NCI-H1105 treated with DMSO at 0.1 percent for 48 hours (cell line): Measurements from ENCODE around the gene ZBTB4.
"Not testable (repeated sequence)": the region's sequence is repeated elsewhere in the genome, so short reads cannot be mapped to it uniquely, and the experiment has no call there.

Experiments used
- DNase-seq: peaks from one replicate; lab custom pipeline; 2025; lab: John Stamatoyannopoulos, UW

Gene ZBTB4

DNA sequence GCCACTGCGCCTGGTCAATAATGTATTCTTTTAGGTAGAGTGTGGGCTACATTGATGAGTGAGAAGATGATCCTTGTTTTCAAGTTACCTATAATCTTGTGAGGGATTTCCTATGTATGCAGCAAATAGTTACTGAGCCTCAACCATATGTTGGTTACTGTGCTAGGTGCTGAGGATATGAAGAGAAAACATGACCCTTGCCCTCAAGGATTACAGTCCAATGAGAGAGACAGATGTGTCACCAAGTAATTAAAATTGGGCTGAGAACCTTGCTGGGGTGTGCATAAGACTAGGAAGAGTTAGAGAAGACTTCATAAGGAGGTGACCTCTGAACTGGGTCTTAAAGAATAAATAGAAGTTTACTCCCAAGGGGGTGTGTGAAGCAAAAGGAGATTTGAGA is 12.2 kb upstream of the ZBTB4 start:
- DNase-seq = no peak

DNA sequence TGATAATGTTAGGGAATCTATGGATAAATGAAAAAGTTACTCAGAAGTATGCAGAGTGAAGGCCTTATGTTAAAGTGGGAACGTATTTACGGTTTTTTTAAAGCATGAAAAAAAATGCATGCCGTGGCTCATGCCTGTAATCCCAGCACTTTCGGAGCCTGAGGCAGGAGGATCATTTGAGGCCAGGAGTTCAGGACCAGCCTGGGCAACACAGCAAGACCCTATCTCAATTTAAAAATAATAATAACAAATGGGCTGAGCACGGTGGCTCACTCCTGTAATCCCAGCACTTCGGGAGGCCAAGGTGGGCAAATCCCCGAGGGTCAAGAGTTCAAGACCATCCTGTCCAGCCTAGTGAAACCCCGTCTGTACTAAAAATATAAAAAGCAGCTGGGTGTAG is 10.7 kb upstream of the ZBTB4 start:
- DNase-seq = no peak

DNA sequence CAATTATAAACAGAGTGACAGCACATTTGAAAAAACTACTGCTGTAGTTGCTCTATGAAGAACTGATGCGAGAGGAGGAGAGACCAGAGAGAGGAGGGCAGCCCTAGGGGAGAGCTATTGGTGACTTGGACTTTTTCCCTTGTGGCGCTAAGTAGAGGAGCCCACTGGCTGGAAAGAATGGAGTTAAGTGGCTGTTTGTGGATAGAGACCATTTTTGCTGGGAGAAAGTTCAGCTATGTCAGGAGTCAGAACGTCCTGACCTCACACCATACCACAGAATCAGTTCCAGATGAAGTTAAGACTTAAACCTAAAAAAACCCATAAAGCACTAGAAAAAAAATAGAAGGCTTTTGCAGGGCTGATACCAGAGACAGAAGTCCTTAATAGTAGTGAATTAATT is 6.8 kb upstream of the ZBTB4 start:
- DNase-seq = no peak

DNA sequence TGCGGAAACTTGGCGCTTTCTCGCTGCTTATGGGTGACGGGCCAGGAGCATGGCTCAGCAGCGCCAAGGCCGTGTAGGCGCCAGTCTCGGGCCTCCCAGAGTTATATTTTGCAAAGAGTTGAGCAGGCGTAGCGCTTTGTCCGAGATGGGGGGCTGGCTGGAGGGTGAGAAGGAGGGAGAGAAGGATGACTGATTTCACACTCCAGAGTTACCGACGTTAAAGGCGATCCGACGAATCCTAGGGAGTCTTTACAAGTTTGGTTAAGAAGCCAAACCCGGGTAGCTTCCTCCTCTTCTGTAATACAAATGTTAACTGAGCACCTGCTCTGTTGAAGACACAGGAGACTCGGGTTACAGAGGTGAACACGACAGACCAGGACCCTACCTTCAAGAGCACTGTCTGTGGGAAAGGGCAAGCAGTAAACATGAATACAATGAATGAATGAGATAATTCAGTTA is 5.5 kb upstream of the ZBTB4 start:
- peak; percentile 51 for DNase-seq

DNA sequence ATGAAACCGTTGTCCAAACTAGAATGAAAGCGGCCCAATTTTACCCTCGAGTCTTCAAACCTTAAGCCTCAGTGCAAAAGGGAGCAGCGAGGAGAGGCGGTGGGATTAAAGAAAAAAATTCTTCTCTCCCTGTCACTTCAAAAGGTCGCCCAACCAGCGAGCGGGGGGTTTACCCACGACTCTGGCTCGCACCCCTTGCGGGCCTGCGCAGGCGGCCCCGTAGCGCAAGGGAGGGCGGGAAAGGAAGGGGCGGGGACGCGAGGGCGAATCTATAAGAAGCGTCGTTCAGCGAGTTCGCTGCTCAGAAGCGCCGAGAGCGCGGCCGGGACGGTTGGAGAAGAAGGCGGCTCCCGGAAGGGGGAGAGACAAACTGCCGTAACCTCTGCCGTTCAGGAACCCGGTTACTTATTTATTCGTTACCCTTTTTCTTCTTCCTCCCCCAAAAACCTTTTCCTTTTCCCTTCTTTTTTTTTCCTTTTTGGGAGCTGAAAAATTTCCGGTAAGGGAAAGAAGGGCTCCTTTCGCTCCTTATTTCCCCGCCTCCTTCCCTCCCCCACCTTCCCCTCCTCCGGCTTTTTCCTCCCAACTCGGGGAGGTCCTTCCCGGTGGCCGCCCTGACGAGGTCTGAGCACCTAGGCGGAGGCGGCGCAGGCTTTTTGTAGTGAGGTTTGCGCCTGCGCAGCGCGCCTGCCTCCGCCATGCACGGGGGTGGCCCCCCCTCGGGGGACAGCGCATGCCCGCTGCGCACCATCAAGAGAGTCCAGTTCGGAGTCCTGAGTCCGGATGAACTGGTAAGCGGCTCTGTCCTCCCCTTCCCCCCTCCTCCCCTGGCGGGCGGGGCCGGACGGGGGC is 4.9 kb upstream of the ZBTB4 start, which contains the start of gene POLR2A:
TSS of gene POLR2A (plus strand) at position 300 of the 852 bp plus-strand sequence.
- peak; percentile 96 for DNase-seq

DNA sequence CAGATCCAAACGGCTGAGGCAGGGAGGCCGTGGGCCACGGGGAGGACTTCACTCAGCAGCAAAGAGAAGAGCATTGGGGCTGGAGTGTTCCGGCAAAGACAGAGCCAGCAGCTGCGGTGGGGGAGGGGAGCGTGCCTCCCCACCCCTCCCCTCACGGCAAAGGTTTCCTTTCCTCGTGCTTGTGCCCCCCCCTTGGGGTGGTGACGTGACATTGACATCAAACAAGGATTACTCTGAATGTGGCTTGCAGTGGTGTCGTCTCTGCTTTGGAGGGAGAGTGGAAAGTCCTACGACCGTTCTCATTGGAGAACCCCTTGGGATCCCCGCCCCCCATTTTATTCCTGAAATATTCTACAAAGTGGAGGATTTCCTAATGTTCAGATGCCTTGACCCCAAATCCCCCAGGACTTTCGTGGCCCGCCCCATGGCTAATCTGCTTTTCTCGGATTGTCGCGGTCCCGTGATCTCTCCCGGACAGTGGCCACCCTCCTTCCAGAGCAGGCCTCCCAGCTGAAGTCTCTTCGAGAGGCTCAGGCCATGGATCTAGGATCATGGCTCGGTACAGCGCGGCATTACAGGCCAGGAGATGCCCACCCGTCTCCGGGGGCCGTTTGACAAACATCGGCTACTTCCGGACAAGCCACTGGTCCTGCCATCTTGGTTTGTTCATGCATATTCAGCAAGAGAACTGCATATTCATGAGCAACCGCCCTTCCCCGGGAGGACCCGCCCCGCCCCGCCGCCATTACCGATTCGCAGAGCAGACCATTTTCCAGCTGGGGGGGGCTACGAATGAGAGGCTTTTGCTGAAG is 4.0 kb upstream of the ZBTB4 start:
- DNase-seq = peak; percentile 96

DNA sequence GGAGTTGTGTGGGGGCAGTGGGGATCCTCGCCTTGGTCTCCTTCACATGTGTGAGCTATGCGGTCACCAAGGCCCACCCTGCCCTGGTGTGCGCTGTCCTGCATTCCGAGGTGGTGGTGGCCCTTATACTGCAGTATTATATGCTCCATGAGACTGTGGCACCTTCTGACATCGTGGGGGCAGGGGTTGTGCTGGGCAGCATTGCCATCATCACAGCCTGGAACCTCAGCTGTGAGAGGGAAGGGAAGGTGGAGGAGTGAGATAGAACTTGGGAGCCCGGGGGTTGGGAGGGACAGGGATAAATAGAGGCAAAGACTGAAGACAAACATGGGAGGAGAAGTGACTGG is 3.3 kb upstream of the ZBTB4 start:
- DNase-seq = not testable (repeated sequence)

DNA sequence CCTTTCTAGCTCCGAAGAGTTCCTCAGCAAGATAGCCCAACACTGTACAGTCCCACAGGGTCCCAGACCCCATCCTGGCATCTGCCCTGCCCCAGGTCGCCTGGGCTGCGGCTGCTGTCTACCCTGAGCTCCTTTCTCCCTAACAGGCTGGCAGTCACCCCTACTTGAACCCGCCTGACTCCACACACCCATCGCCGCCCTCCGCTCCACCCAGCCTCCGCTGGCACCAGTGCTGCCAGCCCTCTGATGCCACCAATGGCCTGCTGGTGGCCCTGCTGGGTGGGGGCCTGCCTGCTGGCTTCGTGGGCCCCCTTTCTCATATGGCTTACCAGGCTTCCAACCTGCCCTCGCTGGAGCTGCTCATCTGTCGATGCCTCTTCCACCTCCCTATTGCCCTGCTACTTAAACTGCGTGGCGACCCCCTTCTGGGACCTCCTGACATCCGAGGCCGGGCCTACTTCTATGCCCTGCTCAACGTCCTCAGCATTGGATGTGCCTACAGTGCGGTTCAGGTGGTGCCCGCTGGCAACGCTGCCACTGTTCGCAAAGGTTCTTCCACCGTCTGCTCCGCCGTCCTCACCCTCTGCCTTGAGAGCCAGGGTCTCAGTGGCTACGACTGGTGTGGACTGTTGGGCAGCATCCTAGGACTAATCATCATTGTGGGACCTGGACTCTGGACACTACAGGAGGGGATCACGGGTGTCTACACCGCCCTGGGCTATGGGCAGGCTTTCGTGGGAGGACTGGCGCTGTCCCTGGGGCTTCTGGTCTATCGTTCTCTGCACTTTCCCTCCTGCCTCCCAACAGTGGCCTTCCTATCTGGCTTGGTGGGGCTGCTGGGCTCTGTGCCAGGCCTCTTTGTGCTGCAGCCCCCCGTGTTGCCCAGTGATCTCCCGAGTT is 2.7 kb upstream of the ZBTB4 start:
- DNase-seq = not testable (repeated sequence)

DNA sequence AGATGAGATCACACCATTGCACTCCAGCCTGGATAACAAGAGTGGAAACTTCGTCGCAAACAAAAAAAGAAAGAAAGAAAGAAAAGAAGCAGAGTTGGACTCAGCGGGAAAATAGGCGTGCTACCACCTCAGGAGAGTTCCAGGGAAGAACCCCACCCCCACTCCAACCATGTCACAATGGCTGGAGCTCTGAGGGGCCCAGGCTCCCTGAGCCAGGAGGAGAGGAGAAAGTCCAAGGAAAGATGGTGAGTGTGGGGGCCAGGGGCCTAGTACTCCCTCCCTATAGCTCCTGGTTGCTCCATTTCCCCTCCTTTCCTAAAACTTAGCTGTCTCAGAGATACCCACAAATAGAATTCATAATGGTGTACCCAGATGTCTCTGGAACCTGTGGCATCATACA is 1.8 kb upstream of the ZBTB4 start, which contains the start of gene SLC35G6:
TSS of gene SLC35G6 (plus strand) at position 172 of the 400 bp plus-strand sequence. CDS start at position 243, 71 bp downstream.
- not testable (repeated sequence) for DNase-seq

DNA sequence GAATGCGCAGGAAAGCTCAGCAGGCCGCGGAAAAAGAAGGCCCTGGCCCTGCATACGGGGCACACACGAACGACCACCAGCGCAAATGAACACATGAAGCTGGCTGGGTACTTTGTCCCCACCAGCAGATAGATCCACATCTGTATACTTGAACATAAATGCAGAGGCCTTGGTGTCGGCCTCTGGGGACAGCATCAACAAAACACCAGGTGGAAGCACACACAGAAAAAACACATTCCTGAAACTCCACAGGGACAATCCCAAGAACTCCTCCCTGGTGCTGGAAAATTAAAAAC is 606 bp upstream of the ZBTB4 start:
- DNase-seq = no peak

DNA sequence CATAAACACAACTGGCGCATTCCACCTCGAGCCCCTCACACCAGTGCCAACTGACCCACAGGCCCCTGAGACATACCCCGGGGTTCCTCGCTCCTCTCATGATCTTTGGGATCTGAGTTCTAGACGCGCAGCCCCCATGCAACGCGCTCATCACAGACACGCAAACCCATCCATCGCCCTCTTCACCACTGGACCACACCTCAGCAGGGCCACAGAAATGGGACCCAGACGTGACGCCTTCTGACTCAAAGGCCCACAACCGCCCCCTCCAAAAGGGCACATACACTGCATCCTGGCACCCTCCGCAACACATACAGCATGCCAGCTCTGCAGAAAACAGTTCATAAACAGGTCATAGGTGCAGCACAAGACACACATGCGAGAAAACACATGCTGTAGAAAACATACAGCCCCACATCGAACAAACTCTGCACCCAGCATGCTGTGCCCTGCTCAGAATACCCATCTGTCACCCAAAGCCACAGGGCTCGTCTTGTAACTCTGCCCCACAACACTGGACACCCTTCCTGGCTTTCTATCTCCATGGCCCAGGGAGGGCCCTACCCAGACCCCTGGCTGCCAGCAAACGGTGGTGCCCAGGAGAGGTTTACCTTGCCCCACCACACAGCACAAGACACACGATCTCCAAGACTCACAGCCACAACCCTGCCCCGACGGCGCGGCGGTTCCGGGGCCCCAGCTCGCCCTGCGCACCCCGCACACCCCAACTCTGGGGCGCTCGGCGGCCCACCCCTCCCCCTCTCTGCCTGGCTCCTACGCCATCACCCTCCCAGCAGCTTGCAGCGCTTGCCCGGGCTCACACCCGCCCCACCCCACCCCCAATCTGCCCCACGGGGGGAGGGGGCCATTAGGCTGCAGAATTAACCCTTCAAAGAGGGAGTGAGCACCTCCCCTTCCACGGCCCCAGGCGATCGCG is 887 bp downstream of the ZBTB4 start:
- DNase-seq = peak; percentile 22

DNA sequence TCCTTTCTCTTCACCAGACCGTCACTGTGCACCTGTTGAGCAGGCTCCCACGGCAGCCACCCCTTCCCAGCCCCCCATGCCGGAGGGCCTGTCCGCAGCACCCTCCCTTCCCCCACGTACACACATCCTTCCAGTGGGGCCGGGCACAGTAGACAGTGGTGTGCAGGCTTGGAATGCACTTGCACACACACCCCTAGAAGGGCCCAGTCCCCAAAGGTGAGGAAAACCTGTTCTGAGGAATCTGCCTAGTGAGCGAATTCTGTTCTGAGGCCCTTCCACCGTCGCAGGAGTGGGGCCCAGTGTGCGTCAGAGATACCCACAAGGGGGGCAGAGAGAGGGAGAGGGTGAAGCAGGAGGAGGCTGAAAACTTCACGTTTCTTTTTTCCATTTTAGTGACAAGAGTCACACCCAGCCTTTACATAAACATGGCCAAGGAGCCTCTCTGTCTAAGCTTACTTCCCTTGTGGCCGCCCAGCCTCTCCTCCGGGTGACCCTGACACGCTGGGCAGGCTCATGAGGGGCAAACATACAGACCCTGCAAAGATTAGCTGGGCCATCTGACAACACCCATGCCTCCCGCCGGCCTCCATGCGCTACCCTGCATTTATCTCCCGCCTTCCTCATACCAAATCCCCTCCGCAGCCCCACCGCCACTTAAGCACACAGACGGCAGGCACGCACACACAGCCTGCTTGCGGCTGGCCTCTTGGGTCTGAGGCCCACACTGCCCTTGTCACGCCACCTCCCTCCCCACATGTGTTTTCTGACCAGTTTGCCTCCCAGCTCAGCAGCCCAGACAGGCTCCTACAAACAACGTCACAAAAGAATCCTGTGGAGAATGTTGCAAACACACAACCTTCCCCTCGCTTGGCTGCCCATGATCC is 1.8 kb downstream of the ZBTB4 start:
- no peak for DNase-seq

DNA sequence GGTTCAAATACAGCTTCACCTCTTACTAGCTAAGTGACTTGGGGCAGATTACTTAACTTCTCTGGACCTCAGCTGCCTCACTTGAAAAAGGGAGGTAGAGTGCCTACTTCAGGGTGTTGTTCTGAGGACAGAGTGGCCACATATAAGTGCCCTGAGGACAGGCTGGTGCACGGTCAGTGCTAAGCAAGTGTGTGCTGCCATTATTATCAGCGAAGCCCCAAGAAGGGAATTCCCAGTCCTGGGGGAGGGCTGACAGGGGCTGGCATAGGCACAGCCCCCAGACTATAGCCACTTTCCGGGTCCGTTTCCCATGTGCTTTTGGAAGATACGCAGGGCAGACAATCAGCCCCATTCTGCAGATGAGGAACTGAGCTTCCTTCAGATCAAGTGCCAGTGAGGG is 2.5 kb downstream of the ZBTB4 start:
- DNase-seq = no peak

DNA sequence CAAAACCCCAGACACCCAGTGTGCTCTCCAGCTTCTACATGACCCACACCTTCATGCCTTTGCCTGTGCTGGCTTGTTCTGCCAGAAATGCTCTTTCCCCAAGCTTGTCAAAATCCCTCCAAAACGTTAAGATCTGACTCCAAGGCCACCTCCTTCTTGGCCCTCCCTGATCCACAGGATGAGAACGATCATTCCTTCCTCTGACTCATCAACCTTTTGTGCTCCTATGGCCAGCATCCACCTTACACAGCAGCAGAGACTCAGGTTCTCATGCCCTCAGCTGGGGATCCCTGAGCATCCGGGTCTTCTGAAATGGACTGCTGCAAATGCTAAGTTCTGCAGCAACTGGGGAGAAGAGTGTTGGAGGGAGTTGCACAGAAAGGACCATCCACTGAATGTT is 2.9 kb downstream of the ZBTB4 start:
- DNase-seq = no peak

DNA sequence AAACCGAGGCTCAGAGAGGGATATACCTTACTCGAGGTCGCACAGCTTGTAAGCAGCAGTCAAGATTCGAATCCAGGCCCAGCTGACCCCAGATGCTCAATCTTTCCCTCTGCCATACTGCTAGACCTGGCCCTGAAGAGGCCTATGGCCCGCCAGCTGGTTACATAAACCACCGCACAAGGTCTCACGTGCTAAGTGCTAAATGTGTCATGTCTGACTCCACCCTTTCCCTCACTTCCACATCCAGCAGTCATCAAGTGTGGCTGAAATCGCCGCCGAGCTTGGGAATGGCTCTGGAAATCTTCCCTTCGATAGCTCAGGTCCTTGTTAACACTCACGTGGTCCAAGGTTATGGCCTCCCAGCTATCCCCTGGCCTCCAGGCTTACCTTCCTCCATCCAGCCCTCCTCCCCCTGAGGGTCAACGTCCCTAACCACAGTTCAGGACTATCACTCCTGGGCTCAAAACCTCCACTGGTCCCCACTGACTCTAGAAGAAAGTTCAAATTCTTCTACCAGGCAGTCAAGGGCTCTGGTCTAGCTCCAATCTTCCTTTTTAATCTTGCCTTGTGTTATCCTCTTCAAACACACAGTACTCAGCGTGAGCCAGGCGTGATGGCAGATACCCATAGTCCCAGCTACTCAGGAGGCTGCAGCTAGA is 3.5 kb downstream of the ZBTB4 start:
- no peak for DNase-seq

DNA sequence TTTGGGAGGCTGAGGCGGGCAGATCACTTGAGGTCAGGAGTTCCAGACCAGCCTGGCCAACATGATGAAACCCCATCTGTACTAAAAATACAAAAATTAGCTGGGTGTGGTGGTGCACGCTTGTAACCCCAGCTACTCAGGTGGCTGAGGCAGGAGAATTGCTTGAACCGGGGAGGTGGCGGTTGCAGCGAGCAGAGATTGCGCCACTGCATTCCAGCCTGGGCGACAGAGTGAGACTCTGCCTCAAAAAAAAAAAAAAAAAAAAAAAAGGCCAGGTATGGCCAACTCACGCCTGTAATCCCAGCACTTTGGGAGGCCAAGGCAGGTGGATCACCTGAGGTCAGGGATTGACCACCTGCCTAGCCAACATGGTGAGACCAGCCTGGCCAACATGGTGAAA is 4.7 kb downstream of the ZBTB4 start:
- not testable (repeated sequence) for DNase-seq

DNA sequence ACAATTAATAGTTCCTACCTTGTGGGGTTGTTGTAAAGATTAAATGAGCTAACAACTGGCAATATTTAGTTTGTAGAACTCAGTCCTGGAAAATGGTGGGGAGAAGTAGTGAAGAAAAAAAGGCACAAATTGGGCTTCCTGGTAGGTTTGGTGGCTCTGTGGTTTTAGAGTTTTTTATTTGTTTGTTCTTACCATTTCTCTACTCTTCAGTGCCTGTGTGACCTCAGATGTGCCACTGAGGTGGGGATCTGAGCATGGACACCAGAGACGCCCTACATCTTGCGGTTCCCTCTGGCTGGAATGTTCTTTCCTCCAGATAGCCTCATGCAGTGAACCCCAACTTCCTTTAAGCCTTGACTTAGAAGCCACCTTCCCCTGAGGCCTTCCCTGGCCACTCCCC is 7.7 kb downstream of the ZBTB4 start:
- no peak for DNase-seq

DNA sequence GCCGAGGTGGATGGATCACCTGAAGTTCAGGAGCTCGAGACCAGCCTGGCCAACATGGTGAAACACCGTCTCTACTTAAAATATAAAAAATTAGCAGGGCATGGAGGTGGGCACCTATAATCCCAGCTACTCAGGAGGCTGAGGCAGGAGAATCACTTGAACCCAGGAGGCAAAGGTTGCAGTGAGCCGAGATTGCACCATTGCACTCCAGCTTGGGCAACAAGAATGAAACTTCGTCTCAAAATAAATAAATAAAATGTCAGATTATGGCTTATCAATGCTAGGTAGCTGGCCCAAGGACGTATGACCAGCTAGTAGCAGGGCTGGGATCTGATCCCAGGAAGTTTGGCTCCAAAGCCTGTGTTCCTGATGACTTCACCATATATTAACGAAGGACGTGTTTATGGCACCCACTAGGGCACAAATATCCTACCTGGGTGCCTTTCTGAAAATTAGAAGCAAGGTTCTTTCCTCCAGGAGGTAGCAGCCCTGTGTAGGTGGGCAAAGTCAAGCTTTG is 8.9 kb downstream of the ZBTB4 start:
- DNase-seq = not testable (repeated sequence)

DNA sequence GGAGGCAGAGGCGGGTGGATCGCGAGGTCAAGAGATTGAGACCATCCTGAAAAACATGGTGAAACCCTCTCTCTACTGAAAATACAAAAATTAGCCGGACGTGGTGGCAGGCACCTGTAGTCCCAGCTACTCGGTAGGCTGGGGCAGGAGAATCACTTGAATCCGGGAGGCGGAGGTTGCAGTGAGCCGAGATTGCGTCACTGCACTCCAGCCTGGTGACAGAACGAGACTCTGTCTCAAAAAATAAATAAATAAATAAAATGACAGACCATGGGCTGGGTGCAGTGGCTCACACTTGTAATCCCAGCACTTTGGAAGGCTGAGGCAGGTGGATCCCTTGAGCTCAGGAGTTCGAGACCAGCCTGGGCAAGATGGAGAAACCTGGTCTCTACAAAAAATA is 9.6 kb downstream of the ZBTB4 start:
- DNase-seq = not testable (repeated sequence)
